ENCODE measurements around the gene FASN.

Gene FASN

GRCh38 chr17:82101301-82101715, 3.3 kb upstream of the FASN start:
- no peak for DNase-seq

GRCh38 chr17:82100502-82101298, 2.7 kb upstream of the FASN start:
- DNase-seq: no peak

- DNase-seq: no peak
These were observed 1.1 kb upstream of the FASN start for GRCh38 chr17:82098939-82099763.

GRCh38 chr17:82097919-82098168, 192 bp downstream of the FASN start:
- no peak for DNase-seq

GRCh38 chr17:82097184-82097918, 685 bp downstream of the FASN start:
- DNase-seq: no peak

GRCh38 chr17:82096709-82097183, 1.3 kb downstream of the FASN start:
- no peak for DNase-seq

- DNase-seq: no peak
These were observed 2.0 kb downstream of the FASN start for GRCh38 chr17:82095777-82096708.

GRCh38 chr17:82094931-82095776, 2.9 kb downstream of the FASN start:
- no peak for DNase-seq

GRCh38 chr17:82092995-82093751, 4.9 kb downstream of the FASN start:
- no peak for DNase-seq

GRCh38 chr17:82092628-82092994, 5.4 kb downstream of the FASN start:
- DNase-seq: no peak

- no peak for DNase-seq
These were observed 5.9 kb downstream of the FASN start for GRCh38 chr17:82092094-82092586.

- DNase-seq: no peak
These were observed 6.6 kb downstream of the FASN start for GRCh38 chr17:82091264-82092066.

GRCh38 chr17:82090549-82091263, 7.3 kb downstream of the FASN start:
- DNase-seq: no peak

- no peak for DNase-seq
These were observed 8.1 kb downstream of the FASN start for GRCh38 chr17:82089723-82090548.

- DNase-seq: no peak
These were observed 9.0 kb downstream of the FASN start for GRCh38 chr17:82088838-82089722.

GRCh38 chr17:82087961-82088837, 9.8 kb downstream of the FASN start:
- DNase-seq: no peak
